HG03280 (cell line): ENCODE measurements around the gene CFHR4.
A peak's percentile ranks its signal among the peaks of the same experiment; 100 is the strongest.
"Not testable (repeated sequence)": the region's sequence is repeated elsewhere in the genome, so short reads cannot be mapped to it uniquely, and the experiment has no call there.

Experiments used
- ATAC-seq: cut with Tn5 transposase; IDR thresholded peaks from one replicate; pipeline ENCODE4 v1.9.1; 2021; ENCODE audit warnings: mild to moderate bottlenecking, moderate library complexity; ENCODE audit not compliant: unreplicated experiment

The CFHR4 gene

GRCh38 chr1:196887515-196888239 is at the start of gene CFHR4:
CFHR4 (plus strand) TSS chr1:196888052; CDS start chr1:196888151, 99 bp downstream.
- peak; percentile 90 for ATAC-seq

DNA sequence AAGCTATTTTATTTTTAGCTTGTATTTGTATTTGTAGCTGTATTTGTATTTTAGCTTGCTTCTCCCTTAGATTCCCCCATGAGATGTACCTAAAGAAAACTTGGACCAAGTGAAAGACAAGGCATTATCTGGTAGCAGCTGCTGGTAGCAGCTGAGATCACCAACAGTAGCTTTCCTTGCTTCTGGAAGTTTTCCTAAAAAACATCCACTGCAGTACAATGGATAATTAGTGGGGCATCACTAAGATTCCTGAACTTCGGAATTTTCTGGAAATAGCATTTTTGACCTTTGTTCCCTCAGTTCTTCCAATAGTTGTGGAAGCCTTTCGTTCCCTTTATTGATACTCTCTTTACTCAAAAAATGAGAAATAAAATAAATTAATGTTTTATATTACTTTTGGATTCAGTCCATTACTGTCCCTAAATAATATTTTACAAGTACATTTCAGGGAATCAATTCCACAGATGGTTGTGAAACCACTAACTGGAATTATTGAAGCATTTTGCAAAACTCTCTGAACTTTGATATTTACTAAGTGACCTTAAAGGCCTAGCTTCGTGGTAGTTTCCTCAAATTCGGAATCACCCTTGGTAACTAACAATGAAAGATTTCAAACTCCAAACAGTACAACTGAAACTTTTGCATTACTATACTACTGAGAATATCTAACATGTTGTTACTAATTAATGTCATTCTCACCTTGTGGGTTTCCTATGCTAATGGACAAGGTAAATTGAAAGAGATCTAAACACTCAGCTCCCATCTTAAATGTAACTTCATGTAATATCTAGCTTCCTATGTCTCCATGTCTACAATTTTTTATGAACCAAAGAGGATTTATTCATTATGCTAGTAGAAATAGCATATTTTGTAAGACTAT is 38.0 kb upstream of the CFHR4 start:
- ATAC-seq = not testable (repeated sequence)

- no peak for ATAC-seq
These were observed 31.8 kb upstream of the CFHR4 start for GRCh38 chr1:196856053-196856452.

GRCh38 chr1:196857188-196857587 is 30.7 kb upstream of the CFHR4 start:
- ATAC-seq = no peak

DNA sequence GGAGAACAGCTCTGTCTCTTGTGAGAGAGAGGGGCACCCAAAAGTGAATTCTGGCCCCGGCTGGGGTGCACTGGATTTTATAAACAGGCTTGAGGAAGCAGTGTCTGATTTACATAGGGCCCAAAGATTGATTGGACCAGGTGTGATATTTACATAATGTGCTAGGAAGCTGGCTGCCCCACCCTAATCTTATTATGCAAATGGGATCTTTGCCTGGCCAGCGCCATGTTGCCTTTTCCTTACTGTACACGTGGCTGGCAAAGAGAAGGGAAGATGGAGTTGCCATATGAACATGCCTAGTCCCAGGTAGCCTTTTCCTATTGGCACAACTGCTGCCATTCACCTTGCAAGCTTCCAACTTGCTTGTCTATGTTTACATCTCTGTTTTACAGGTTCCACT is 29.0 kb upstream of the CFHR4 start:
- no peak for ATAC-seq

DNA sequence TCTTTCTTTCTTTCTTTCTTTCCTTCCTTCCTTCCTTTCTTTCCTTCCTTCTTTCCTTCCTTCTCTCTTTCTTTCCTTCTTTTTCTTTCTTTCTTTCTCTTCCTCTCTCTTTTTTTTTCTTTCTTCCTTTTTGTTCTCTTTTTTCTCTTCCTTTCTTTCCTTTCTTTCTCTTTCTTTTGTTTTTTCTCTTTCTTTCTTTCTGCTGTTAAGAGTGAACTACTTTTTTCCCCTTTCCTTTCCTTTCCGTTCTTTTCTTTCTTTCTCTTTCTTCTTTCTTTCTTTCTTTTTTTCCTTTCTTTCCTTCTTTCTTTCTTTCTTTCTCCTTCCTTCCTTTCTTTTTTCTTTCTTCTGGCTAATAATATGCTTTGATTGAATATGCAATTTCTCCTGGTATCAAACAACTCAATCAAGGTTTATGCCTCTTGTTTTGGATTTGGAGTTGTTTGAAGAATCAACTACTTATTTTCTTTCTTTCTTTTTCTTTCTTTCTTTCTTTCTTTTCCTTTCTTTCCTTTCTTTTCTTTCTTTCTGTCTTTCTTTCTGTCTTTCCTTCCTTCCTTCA is 27.4 kb upstream of the CFHR4 start:
- ATAC-seq = no peak

DNA sequence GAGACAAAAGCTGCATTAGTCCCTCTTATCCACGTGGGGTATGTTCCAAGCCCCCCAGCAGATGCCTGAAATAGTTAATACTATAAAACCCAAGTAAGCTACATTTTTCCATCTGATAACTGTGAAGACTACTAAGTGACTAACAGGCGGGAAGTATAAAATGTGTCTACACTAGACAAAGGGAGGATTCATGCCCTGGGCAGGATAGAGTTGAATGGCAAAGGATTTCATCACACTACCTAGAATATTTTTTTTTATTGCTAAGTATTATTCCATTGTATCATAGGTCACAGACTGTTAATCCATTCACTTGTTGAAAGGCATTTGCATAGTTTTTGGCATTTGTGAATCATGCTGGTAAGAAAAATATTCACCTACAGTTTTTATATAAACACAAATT is 26.4 kb upstream of the CFHR4 start:
- ATAC-seq = no peak

- no peak for ATAC-seq
These were observed 20.9 kb upstream of the CFHR4 start for GRCh38 chr1:196866974-196867373.

DNA sequence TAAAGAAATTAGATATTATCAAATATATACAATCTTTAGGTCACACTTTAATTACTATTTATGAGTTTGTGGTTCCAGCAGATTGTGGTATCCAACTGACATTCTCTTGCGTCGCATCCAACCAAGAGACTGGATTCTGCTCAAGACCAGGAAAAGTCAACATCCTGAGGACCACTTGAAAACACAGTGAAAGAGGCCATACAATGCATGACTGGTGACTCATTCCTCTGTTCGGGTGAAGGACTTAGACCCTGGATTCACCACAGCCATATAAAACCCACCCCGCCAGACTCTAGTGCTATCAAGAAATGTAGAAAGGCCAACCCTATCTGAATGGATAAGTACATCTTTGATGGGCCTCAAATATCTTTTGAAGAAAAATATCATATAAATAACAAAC is 14.5 kb upstream of the CFHR4 start:
- no peak for ATAC-seq

DNA sequence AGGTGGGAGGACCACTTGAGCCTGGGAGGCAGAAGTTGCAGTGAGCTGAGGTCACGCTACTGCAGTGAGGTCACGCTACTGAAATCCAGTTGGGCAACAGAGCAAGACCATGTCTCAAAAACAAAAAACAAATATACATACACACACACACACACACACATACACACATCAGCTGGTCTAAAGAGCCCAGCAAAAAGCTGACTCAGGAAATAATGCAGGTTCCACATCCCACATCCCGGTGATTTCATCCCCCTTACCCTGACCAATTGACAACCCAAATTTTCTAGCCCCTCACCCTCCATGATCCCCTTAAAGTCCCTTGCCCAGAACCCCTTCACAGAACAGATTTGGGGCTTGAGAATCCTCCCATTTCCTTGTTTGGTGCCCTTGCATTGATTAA is 11.9 kb upstream of the CFHR4 start:
- ATAC-seq = no peak

- no peak for ATAC-seq
These were observed 9.9 kb upstream of the CFHR4 start for GRCh38 chr1:196877964-196878363.

GRCh38 chr1:196886560-196886959 is 1.3 kb upstream of the CFHR4 start:
- ATAC-seq = not testable (repeated sequence)

DNA sequence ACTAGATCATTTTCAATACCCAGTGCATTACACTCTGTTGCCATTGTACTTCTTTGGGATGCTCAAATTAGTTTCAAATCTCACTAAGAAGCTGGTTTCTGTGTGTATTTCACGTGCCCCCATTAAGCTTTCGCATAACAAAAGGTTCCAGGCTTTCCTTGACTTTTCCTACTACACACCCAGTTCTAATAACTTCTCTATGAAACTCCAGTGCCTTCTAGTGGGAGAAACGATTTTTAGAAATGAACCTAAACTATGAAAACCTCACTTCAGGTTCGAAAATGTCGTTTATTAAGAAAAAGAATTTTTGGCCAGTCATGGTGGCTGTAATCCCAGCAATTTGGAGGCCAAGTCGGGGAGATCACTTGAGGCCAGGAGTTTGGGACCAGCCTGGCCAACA is 2.8 kb downstream of the CFHR4 start:
- no peak for ATAC-seq

DNA sequence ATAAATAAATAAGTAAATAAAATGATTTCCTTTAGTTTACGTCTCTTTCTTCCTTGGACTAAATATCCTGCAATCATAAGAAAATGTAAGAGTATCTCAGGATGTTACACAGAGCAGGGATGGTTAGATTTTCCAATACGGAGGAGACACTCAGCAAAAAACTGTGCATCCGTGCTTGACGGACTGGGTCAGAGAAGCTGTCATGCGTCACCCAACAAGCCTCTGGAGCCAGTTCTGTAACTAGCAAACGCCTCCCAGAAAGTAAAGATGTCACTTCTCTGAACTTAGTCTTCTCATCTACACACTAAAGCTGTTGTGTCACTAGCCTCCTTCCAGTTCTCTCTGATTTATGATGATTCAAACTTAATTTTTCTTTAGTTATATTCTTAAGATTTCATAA is 3.4 kb downstream of the CFHR4 start:
- no peak for ATAC-seq

DNA sequence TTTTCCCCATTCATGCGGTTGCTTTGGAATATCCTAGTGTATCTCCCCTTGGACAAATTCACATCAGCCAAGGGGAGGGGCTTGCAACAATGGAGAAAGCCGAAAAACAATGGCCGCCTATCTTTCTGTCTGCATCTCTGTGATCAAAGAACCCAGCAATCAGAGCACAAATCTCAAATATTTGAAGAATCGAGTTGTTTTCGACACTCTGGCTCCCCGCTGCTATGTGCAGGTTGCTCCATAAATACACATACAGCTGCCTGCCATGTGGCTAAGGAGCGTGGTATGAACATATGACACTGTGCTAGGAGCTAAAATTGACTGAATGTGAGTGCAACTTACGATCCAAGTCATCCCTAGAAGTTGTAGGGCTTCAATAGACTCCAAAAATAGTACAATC is 8.5 kb downstream of the CFHR4 start:
- no peak for ATAC-seq

DNA sequence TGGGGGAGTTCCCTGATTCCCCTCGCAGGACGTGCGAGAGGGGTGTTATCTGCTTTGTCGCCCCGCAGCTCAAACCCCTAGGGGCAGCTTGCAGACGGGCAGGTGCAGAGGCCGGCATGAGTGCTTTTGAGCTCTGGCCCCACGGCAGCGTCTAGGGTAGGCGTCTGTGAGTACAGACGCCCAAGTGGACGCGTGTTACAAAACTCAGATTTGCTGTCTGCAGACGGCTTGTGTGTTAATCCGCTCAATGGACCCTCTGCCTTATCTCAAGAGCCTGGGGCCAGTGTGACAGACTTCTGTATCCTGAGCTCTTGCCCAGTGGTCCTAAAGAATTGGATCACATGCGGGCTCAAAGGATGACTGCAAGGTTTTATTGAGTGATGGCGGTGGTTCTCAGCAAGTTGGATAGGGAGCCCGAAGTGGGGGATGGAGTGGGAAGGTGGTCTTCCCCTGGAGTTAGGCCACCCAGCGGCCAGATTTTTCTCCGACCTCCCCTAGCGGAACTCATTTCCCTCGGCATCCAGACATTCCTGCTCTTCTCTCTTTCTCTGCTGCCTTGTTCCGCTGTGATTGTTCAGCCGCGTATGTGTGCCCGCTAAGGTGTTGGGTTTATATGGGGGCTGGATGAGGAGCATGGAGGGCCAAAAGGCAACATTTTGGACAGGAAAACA is 9.4 kb downstream of the CFHR4 start:
- ATAC-seq = no peak

GRCh38 chr1:196902344-196902743 is 14.5 kb downstream of the CFHR4 start:
- no peak for ATAC-seq

- no peak for ATAC-seq
These were observed 22.4 kb downstream of the CFHR4 start for GRCh38 chr1:196910215-196910614.

DNA sequence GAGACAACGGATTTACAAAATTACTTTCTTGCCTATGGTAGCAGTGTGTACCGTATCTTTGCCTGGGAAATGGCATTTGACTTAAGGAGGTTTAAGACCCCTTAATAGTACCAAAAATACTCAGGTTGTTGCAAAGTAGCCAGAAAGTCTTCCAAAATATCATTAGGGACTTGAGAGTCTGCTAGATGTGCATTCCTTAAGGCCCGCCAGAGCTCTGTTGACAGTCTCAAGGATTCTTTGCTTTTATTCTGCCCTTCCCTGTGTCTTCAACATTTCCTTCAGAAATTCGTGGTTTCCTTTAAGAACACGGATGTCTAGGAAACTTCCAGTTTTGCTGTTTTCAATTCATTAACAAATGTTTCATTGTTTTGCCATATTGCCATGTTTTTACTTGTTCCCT is 24.4 kb downstream of the CFHR4 start:
- ATAC-seq = not testable (repeated sequence)

- ATAC-seq = not testable (repeated sequence)
These were observed 39.0 kb downstream of the CFHR4 start for GRCh38 chr1:196926839-196927238.

- ATAC-seq = not testable (repeated sequence)
These were observed 45.0 kb downstream of the CFHR4 start for GRCh38 chr1:196932853-196933252.
